Measurements from ENCODE around the gene EPS15.

DNA sequence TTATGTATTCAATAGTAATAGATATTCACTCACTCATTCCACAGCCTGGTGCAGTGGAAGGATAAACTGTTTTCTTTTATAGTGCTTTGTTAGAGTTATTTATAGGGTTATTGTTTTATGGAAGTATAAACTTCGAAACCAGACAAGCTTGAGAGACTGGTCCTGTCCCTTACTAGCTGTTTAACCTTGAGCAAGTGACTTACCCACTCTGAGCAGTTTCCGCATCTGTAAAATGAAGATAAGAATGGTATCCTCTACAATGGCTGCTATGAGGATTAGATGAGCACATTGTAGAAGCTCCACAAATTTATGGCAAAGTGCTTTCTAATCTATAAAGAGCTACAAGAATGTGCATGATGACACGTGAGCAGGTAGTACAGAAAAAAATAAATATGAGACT is 30.8 kb upstream of the EPS15 start:
- TF ChIP-seq, protein P1, sequence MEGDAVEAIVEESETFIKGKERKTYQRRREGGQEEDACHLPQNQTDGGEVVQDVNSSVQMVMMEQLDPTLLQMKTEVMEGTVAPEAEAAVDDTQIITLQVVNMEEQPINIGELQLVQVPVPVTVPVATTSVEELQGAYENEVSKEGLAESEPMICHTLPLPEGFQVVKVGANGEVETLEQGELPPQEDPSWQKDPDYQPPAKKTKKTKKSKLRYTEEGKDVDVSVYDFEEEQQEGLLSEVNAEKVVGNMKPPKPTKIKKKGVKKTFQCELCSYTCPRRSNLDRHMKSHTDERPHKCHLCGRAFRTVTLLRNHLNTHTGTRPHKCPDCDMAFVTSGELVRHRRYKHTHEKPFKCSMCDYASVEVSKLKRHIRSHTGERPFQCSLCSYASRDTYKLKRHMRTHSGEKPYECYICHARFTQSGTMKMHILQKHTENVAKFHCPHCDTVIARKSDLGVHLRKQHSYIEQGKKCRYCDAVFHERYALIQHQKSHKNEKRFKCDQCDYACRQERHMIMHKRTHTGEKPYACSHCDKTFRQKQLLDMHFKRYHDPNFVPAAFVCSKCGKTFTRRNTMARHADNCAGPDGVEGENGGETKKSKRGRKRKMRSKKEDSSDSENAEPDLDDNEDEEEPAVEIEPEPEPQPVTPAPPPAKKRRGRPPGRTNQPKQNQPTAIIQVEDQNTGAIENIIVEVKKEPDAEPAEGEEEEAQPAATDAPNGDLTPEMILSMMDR (IDR thresholded peaks at IDR 0.05), result no peak
- no peak for TF ChIP-seq EZH2 (IDR thresholded peaks at IDR 0.05; ENCODE audit: borderline replicate concordance, insufficient read depth, low read depth, low read length, poor library complexity, severe bottlenecking)

All from B cell (primary cell).